Measurements from ENCODE around the gene STK16.

Gene STK16

GRCh38 chr2:219282375-219282774, 37.1 kb downstream of the STK16 start:
- Histone ChIP-seq H3K36me3 (ENCODE audit: control insufficient read depth, insufficient read depth, low read length) (no peaks in the 10 kb centered on the region), H3K27me3 (ENCODE audit: control insufficient read depth, insufficient read depth, low read length) (no peaks in the 10 kb centered on the region), H3K9ac (no peak overlapping the region), H3K9me3 (ENCODE audit: control insufficient read depth, low read length) (no peaks in the 10 kb centered on the region), H3K27ac (no peak overlapping the region), H3K79me2 (no peaks in the 10 kb centered on the region), H3K4me2 (ENCODE audit: low read length) (no peak overlapping the region), H3K4me1 (peaks cover 16% of the 10 kb centered on the region), H3K4me3 (ENCODE audit: low read depth, low read length) (no peak overlapping the region), H2AFZ (no peak overlapping the region)
- TF ChIP-seq CTCF (IDR thresholded peaks at IDR 0.05), result no peak

- no peak overlapping the region for H3K27ac ChIP-seq
- H3K4me2 ChIP-seq (ENCODE audit: low read length), result no peak overlapping the region
- H3K27me3 ChIP-seq (ENCODE audit: control insufficient read depth, insufficient read depth, low read length), result no peaks in the 10 kb centered on the region
- H3K9ac ChIP-seq, result no peak overlapping the region
- no peaks in the 10 kb centered on the region for H3K9me3 ChIP-seq (ENCODE audit: control insufficient read depth, low read length)
- H3K79me2 ChIP-seq, result no peaks in the 10 kb centered on the region
- no peak for TF ChIP-seq CTCF (IDR thresholded peaks at IDR 0.05)
- no peak overlapping the region for H3K4me3 ChIP-seq (ENCODE audit: low read depth, low read length)
- H2AFZ ChIP-seq, result no peak overlapping the region
- peaks cover 13% of the 10 kb centered on the region for H3K4me1 ChIP-seq
- H3K36me3 ChIP-seq (ENCODE audit: control insufficient read depth, insufficient read depth, low read length), result no peaks in the 10 kb centered on the region
Measured at GRCh38 chr2:219282943-219283581, 37.8 kb downstream of the STK16 start.

DNA sequence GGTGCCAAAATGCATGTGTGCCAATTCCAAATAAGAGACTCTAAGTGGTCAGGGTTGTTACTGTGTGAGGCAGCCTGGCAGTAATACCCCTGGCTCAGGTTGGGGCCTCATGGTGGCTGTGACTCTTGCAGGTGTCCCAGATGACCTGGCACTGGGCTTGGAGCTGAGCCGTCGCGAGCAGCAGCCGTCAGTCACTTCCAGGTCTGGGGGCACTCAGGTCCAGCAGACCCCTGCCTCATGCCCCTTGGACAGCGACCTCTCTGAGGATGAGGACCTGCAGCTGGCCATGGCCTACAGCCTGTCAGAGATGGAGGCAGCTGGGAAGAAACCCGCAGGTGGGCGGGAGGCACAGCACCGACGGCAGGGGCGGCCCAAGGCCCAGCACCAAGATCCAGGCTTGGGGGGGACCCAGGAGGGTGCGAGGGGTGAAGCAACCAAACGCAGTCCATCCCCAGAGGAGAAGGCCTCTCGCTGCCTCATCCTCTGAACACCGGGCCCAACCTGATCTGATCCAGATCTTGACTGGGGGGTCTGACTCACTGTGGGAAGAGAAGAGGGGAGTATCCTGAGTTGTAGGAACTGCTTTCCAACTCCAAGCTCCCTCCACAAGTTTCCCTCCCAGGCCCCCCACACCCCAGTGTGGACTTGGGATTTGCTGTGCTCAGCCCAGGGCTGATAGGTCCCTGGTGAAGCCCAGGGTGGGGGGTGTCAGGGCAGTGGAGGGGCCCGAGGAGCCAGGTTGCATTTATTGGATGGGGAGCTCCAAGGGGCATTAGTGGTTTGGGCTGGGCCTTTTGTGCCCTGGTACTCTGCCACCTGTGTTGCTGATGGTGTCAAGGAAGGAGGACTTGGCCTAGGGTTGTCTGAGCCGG, 39.5 kb downstream of the STK16 start:
- Histone ChIP-seq H3K4me3 (ENCODE audit: low read depth, low read length) (no peak overlapping the region), H3K4me2 (ENCODE audit: low read length) (no peak overlapping the region), H3K9ac (no peak overlapping the region), H3K27ac (no peak overlapping the region), H3K9me3 (ENCODE audit: control insufficient read depth, low read length) (no peaks in the 10 kb centered on the region), H3K27me3 (ENCODE audit: control insufficient read depth, insufficient read depth, low read length) (no peaks in the 10 kb centered on the region), H3K36me3 (ENCODE audit: control insufficient read depth, insufficient read depth, low read length) (no peaks in the 10 kb centered on the region), H3K4me1 (peaks cover 5% of the 10 kb centered on the region), H3K79me2 (no peaks in the 10 kb centered on the region), H2AFZ (no peak overlapping the region)
- no peak for TF ChIP-seq CTCF (IDR thresholded peaks at IDR 0.05)

DNA sequence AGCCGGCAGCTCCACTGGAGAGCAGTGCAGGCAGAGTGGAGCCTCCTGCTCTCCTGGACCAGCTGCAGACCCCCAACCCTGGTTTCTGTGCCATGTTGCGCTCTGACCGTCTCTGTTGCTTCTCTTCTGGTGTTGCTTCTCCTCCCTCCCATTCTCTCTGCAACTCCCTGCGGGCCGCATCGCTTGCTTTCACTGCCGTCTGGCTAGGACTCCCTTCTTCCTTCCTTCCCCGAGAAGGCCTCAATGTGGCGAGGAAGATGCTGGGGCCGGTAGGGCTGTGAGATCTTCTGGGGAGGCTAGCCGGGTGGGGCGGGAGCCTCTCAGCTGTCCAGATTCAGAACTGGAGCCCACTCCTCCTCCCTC, 40.1 kb downstream of the STK16 start:
- TF ChIP-seq CTCF (IDR thresholded peaks at IDR 0.05), result no peak
- H3K9ac ChIP-seq, result no peak overlapping the region
- H3K4me1 ChIP-seq, result peaks cover 2% of the 10 kb centered on the region
- H2AFZ ChIP-seq, result no peak overlapping the region
- H3K79me2 ChIP-seq, result no peaks in the 10 kb centered on the region
- no peaks in the 10 kb centered on the region for H3K9me3 ChIP-seq (ENCODE audit: control insufficient read depth, low read length)
- H3K36me3 ChIP-seq (ENCODE audit: control insufficient read depth, insufficient read depth, low read length), result no peaks in the 10 kb centered on the region
- H3K4me2 ChIP-seq (ENCODE audit: low read length), result no peak overlapping the region
- H3K27ac ChIP-seq, result no peak overlapping the region
- no peak overlapping the region for H3K4me3 ChIP-seq (ENCODE audit: low read depth, low read length)
- H3K27me3 ChIP-seq (ENCODE audit: control insufficient read depth, insufficient read depth, low read length), result no peaks in the 10 kb centered on the region
